OCI-LY3 (cell line): ENCODE data around the gene HIVEP3.

Experiments used
- H2AFZ ChIP-seq: fragments of 200-600, 300-600 bp; shearing (Covaris generic); 2 replicates; pipeline ENCODE4 v1.6.0; 2014; ENCODE audit warnings: antibody characterized with exemption, low read depth, low read length
- H3K27ac ChIP-seq: fragments of 200-600, 300-600 bp; sonication (generic); 2 replicates; pipeline ENCODE4 v1.5.1; 2014; ENCODE audit warnings: mild to moderate bottlenecking, low read length, moderate library complexity, mixed read lengths
- H3K27me3 ChIP-seq: fragments of 200-600, 300-600 bp; sonication (generic); 2 replicates; pipeline ENCODE4 v1.6.1; 2014; ENCODE audit warnings: low read depth, low read length, mixed read lengths
- H3K36me3 ChIP-seq: fragments of 200-600, 300-600 bp; sonication (generic); replicated peaks from 2 replicates; pipeline ENCODE3; 2014; ENCODE audit warnings: low read depth, low read length, mixed read lengths
- H3K4me1 ChIP-seq: fragments of 300-600, 200-600 bp; sonication (generic); 2 replicates; pipeline ENCODE4 v1.6.1; 2014; ENCODE audit warnings: low read length, mixed read lengths
- H3K4me2 ChIP-seq: fragments of 200-600, 300-600 bp; sonication (generic); 2 replicates; pipeline ENCODE4 v1.6.1; 2014; ENCODE audit warnings: low read length, mixed read lengths
- H3K4me3 ChIP-seq: fragments of 300-600, 200-600 bp; sonication (generic); 2 replicates; pipeline ENCODE4 v1.5.1; 2014; ENCODE audit warnings: antibody characterized with exemption, mild to moderate bottlenecking, low read length, moderate library complexity
- H3K79me2 ChIP-seq: fragments of 300-600, 200-600 bp; shearing (Covaris generic); 2 replicates; pipeline ENCODE4 v1.6.1; 2014; ENCODE audit warnings: mild to moderate bottlenecking, low read length, mixed read lengths
- H3K9ac ChIP-seq: fragments of 300-600, 200-600 bp; shearing (Covaris generic); 2 replicates; pipeline ENCODE4 v1.6.0; 2014; ENCODE audit warnings: mild to moderate bottlenecking, low read length, moderate library complexity
- H3K9me3 ChIP-seq: fragments of 200-600, 300-600 bp; shearing (Covaris generic); 2 replicates; pipeline ENCODE4 v1.6.1; 2014; ENCODE audit warnings: low read length, mixed read lengths; ENCODE audit not compliant: insufficient read depth
- H4K20me1 ChIP-seq: fragments of 200-600, 300-600 bp; sonication (generic); 2 replicates; pipeline ENCODE4 v1.6.1; 2016; ENCODE audit warnings: low read length, mixed read lengths; ENCODE audit not compliant: insufficient read depth
- EZH2phosphoT487 ChIP-seq: fragments of 200-600 bp; shearing (Covaris generic); IDR thresholded peaks from 2 replicates; pipeline ENCODE4 v1.6.1; 2018; ENCODE audit warnings: antibody characterized with exemption, mixed run types, low read depth
- TF ChIP-seq, protein P1 (sequence below): fragments of 200-600, 300-600 bp; sonication (generic); IDR thresholded peaks from 2 replicates; pipeline ENCODE4 v1.5.1; 2014; ENCODE audit warnings: antibody characterized with exemption, low read length, low read depth

HIVEP3 gene

DNA sequence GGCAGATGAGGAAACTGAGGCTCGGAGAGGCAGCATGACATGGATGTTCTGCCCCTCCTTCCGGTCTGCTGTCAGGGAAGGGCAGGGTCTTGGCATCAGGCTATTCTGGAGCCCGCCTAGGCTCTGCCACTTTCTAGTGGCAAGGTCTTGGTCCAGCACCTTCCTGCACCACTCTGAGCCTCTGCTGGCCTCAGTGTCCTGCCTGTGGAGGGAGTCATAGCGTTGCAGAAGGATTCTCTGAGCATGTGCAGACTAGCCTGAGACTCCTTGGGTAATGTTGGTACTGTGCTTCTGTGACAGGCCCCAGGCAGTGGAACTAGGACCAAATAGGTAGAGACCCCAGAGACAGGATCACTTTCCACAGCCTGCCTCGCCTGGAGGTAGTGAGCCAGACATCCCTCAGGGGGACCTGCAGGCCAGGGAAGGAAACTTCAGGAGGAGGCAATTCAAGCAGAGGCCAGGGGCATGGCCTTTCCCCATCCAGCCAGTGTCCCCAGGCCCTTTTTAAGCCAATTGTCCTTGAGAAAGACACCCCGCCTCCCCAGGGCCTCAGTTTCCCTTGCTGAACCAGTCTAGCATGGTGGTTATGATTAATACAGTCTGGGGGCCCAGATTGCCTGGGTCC, 444.9 kb downstream of the HIVEP3 start:
- no peaks in the 10 kb centered on the region for H3K79me2 ChIP-seq
- H3K4me1 ChIP-seq: peaks cover 13% of the 10 kb centered on the region; the same call in 1 of the 2 replicates
- no peak overlapping the region for H2AFZ ChIP-seq
- no peaks in the 10 kb centered on the region for H4K20me1 ChIP-seq
- no peaks in the 10 kb centered on the region for H3K36me3 ChIP-seq
- TF ChIP-seq EZH2phosphoT487: no peak
- TF ChIP-seq, protein P1, sequence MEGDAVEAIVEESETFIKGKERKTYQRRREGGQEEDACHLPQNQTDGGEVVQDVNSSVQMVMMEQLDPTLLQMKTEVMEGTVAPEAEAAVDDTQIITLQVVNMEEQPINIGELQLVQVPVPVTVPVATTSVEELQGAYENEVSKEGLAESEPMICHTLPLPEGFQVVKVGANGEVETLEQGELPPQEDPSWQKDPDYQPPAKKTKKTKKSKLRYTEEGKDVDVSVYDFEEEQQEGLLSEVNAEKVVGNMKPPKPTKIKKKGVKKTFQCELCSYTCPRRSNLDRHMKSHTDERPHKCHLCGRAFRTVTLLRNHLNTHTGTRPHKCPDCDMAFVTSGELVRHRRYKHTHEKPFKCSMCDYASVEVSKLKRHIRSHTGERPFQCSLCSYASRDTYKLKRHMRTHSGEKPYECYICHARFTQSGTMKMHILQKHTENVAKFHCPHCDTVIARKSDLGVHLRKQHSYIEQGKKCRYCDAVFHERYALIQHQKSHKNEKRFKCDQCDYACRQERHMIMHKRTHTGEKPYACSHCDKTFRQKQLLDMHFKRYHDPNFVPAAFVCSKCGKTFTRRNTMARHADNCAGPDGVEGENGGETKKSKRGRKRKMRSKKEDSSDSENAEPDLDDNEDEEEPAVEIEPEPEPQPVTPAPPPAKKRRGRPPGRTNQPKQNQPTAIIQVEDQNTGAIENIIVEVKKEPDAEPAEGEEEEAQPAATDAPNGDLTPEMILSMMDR: no peak
- no peaks in the 10 kb centered on the region for H3K9me3 ChIP-seq
- no peak overlapping the region for H3K9ac ChIP-seq
- H3K4me3 ChIP-seq: no peak overlapping the region
- H3K4me2 ChIP-seq: no peak overlapping the region
- H3K27ac ChIP-seq: no peak overlapping the region
- H3K27me3 ChIP-seq: no peaks in the 10 kb centered on the region

- H3K4me1 ChIP-seq: peaks cover 7% of the 10 kb centered on the region; the same call in 1 of the 2 replicates
- no peak overlapping the region for H2AFZ ChIP-seq
- no peaks in the 10 kb centered on the region for H4K20me1 ChIP-seq
- no peaks in the 10 kb centered on the region for H3K79me2 ChIP-seq
- H3K27ac ChIP-seq: no peak overlapping the region
- TF ChIP-seq EZH2phosphoT487: no peak
- TF ChIP-seq, protein P1: no peak
- peaks cover 2% of the 10 kb centered on the region; the same call in 1 of the 2 replicates for H3K27me3 ChIP-seq
- H3K4me2 ChIP-seq: no peak overlapping the region
- H3K36me3 ChIP-seq: no peaks in the 10 kb centered on the region
- H3K4me3 ChIP-seq: no peak overlapping the region
- H3K9ac ChIP-seq: no peak overlapping the region
- H3K9me3 ChIP-seq: no peaks in the 10 kb centered on the region
These were observed 447.1 kb downstream of the HIVEP3 start for GRCh38 chr1:41471658-41472057.

GRCh38 chr1:41469706-41470105, 449.0 kb downstream of the HIVEP3 start:
- H4K20me1 ChIP-seq: no peaks in the 10 kb centered on the region
- peaks cover 12% of the 10 kb centered on the region; the same call in 1 of the 2 replicates for H3K27me3 ChIP-seq
- H3K79me2 ChIP-seq: no peaks in the 10 kb centered on the region
- H3K4me1 ChIP-seq: peaks cover 7% of the 10 kb centered on the region; the same call in 1 of the 2 replicates
- H3K4me3 ChIP-seq: no peak overlapping the region
- no peaks in the 10 kb centered on the region for H3K36me3 ChIP-seq
- no peak overlapping the region for H3K4me2 ChIP-seq
- TF ChIP-seq EZH2phosphoT487: no peak
- TF ChIP-seq, protein P1: no peak
- no peak overlapping the region for H3K27ac ChIP-seq
- no peak overlapping the region for H2AFZ ChIP-seq
- H3K9ac ChIP-seq: no peak overlapping the region
- H3K9me3 ChIP-seq: no peaks in the 10 kb centered on the region

- Histone ChIP-seq H3K4me3 (no peak overlapping the region), H2AFZ (no peak overlapping the region), H3K27me3 (peaks cover 12% of the 10 kb centered on the region; the same call in 1 of the 2 replicates), H3K36me3 (no peaks in the 10 kb centered on the region), H3K9me3 (no peaks in the 10 kb centered on the region), H3K9ac (no peak overlapping the region), H3K79me2 (no peaks in the 10 kb centered on the region), H3K4me1 (peaks cover 7% of the 10 kb centered on the region; the same call in 1 of the 2 replicates), H4K20me1 (no peaks in the 10 kb centered on the region), H3K27ac (no peak overlapping the region), H3K4me2 (no peak overlapping the region)
- TF ChIP-seq, protein P1: no peak
- TF ChIP-seq EZH2phosphoT487: no peak
These were observed 450.5 kb downstream of the HIVEP3 start for GRCh38 chr1:41468122-41468762.
